ENCODE measurements around the gene BTNL8. TPM values are rescaled to one million over a fixed set of nuclear protein-coding genes. Genes with fewer than 3 reads are reported as not detected.

BTNL8 gene
- total and polyA plus RNA-seq, 2 of the 13 experiments (the other 11 are each of a cell fraction or from before 2014, with no cell fraction given), result not detected

DNA sequence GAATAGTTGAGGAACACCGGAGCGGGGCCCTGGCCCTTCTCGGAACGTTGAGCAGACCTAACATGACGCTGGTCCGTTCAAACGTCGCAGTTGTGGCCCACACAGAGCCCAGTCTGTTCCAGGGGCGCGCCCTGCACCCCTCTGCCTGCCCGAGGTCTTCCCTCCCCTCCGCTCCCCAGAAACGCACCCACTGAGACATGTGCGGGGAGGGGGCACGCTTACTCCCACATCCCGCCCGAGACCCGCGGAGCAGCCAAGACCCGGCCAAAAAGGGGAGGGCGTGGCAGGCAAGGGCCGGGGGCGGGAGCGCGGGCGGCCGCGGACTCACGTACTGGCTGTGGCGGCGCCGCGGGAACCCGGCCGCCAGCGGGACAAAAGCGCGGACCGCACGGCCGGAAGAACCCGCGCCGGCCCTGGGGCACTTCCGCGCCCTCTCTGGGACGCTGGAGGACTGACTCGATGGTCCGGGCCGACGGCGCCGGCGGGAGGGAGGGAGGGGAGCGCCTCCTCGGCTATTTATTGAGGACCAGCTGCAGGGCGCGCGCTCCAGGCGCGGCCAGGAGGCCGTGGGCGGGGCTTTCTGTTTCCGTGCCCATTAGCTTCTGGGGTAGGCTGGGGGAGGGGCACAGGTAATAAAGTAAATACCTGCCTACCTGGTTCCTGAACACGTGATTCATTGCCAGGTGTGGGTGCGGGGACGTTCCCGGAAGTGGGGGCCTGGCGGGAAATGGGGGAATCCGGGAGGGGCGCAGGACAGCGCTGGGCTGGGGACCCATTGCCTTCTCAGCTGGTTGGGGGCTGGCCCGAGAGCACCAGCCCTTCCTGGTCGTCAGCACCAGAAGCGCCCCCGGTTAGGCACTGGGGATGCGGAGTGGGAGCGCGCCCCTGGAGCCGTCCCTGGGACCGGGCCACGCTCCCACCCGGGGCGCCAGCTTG, 37.8 kb upstream of the BTNL8 start, which contains the start of gene ZFP62 (continued):
- TF ChIP-seq, protein P1, sequence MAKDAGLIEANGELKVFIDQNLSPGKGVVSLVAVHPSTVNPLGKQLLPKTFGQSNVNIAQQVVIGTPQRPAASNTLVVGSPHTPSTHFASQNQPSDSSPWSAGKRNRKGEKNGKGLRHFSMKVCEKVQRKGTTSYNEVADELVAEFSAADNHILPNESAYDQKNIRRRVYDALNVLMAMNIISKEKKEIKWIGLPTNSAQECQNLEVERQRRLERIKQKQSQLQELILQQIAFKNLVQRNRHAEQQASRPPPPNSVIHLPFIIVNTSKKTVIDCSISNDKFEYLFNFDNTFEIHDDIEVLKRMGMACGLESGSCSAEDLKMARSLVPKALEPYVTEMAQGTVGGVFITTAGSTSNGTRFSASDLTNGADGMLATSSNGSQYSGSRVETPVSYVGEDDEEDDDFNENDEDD (CRISPR knock-in tag; IDR thresholded peaks at IDR 0.05; ENCODE audit: borderline replicate concordance), result peak; percentile 57; the same call in 1 of the 2 replicates
- no peak; the same call in 1 of the 2 replicates for TF ChIP-seq ZNF772 (CRISPR knock-in tag; IDR thresholded peaks at IDR 0.05)
- TF ChIP-seq TOPORS (CRISPR knock-in tag; IDR thresholded peaks at IDR 0.05), result peak; percentile 72; the same call in 1 of the 2 replicates
- TF ChIP-seq SNAPC2 (CRISPR knock-in tag; IDR thresholded peaks at IDR 0.05), result peak; percentile 89; the same call in 1 of the 2 replicates
- TF ChIP-seq, protein P2, sequence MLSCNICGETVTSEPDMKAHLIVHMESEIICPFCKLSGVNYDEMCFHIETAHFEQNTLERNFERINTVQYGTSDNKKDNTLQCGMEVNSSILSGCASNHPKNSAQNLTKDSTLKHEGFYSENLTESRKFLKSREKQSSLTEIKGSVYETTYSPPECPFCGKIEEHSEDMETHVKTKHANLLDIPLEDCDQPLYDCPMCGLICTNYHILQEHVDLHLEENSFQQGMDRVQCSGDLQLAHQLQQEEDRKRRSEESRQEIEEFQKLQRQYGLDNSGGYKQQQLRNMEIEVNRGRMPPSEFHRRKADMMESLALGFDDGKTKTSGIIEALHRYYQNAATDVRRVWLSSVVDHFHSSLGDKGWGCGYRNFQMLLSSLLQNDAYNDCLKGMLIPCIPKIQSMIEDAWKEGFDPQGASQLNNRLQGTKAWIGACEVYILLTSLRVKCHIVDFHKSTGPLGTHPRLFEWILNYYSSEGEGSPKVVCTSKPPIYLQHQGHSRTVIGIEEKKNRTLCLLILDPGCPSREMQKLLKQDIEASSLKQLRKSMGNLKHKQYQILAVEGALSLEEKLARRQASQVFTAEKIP (CRISPR knock-in tag; IDR thresholded peaks at IDR 0.05; ENCODE audit: borderline replicate concordance), result no peak
- TF ChIP-seq, protein P3, sequence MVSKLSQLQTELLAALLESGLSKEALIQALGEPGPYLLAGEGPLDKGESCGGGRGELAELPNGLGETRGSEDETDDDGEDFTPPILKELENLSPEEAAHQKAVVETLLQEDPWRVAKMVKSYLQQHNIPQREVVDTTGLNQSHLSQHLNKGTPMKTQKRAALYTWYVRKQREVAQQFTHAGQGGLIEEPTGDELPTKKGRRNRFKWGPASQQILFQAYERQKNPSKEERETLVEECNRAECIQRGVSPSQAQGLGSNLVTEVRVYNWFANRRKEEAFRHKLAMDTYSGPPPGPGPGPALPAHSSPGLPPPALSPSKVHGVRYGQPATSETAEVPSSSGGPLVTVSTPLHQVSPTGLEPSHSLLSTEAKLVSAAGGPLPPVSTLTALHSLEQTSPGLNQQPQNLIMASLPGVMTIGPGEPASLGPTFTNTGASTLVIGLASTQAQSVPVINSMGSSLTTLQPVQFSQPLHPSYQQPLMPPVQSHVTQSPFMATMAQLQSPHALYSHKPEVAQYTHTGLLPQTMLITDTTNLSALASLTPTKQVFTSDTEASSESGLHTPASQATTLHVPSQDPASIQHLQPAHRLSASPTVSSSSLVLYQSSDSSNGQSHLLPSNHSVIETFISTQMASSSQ (IDR thresholded peaks at IDR 0.05; ENCODE audit: low read depth), result no peak
- TF ChIP-seq, protein P3 (CRISPR knock-in tag; IDR thresholded peaks at IDR 0.05; ENCODE audit: borderline replicate concordance), result peak; percentile 48; the same call in 1 of the 2 replicates
- TF ChIP-seq EEA1 (CRISPR knock-in tag; IDR thresholded peaks at IDR 0.05; ENCODE audit: borderline replicate concordance), result no peak
- TF ChIP-seq HMG20B (CRISPR knock-in tag; conservative IDR thresholded peaks at IDR 0.05), result no peak
- no peak for TF ChIP-seq ZNF557 (CRISPR knock-in tag; IDR thresholded peaks at IDR 0.05)
- peak; percentile 86 for TF ChIP-seq GATAD1 (CRISPR knock-in tag; IDR thresholded peaks at IDR 0.05)
- no peak for TF ChIP-seq MED8 (CRISPR knock-in tag; IDR thresholded peaks at IDR 0.05; ENCODE audit: insufficient replicate concordance)
- TF ChIP-seq ZFAT (CRISPR knock-in tag; conservative IDR thresholded peaks at IDR 0.05), result no peak
- no peak for TF ChIP-seq EED (CRISPR knock-in tag; IDR thresholded peaks at IDR 0.05)
- no peak; the same call in 1 of the 2 replicates for TF ChIP-seq ZNF546 (CRISPR knock-in tag; conservative IDR thresholded peaks at IDR 0.05)
- TF ChIP-seq, protein P4, sequence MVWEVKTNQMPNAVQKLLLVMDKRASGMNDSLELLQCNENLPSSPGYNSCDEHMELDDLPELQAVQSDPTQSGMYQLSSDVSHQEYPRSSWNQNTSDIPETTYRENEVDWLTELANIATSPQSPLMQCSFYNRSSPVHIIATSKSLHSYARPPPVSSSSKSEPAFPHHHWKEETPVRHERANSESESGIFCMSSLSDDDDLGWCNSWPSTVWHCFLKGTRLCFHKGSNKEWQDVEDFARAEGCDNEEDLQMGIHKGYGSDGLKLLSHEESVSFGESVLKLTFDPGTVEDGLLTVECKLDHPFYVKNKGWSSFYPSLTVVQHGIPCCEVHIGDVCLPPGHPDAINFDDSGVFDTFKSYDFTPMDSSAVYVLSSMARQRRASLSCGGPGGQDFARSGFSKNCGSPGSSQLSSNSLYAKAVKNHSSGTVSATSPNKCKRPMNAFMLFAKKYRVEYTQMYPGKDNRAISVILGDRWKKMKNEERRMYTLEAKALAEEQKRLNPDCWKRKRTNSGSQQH (CRISPR knock-in tag; IDR thresholded peaks at IDR 0.05; ENCODE audit: low read depth), result peak; percentile 48; the same call in 1 of the 2 replicates
- TF ChIP-seq, protein P5, sequence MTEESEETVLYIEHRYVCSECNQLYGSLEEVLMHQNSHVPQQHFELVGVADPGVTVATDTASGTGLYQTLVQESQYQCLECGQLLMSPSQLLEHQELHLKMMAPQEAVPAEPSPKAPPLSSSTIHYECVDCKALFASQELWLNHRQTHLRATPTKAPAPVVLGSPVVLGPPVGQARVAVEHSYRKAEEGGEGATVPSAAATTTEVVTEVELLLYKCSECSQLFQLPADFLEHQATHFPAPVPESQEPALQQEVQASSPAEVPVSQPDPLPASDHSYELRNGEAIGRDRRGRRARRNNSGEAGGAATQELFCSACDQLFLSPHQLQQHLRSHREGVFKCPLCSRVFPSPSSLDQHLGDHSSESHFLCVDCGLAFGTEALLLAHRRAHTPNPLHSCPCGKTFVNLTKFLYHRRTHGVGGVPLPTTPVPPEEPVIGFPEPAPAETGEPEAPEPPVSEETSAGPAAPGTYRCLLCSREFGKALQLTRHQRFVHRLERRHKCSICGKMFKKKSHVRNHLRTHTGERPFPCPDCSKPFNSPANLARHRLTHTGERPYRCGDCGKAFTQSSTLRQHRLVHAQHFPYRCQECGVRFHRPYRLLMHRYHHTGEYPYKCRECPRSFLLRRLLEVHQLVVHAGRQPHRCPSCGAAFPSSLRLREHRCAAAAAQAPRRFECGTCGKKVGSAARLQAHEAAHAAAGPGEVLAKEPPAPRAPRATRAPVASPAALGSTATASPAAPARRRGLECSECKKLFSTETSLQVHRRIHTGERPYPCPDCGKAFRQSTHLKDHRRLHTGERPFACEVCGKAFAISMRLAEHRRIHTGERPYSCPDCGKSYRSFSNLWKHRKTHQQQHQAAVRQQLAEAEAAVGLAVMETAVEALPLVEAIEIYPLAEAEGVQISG (CRISPR knock-in tag; IDR thresholded peaks at IDR 0.05), result peak; percentile 100

All from HepG2 (cell line).